Activated CD4-positive, alpha-beta memory T cell treated with anti-CD3 and anti-CD28 coated beads, Interleukin-2, amount 10 ng/mL, durations not matched to agents 7 days and 5 days (primary cell): ENCODE results near the gene ASB1. TPM values are rescaled to one million over a fixed set of nuclear protein-coding genes. Genes with fewer than 3 reads are reported as not detected.
"Not testable (repeated sequence)": the region's sequence is repeated elsewhere in the genome, so short reads cannot be mapped to it uniquely, and the experiment has no call there.

Experiments
- CTCF ChIA-PET: fragments of 350-600 bp; sonication (Branson Sonifier 250); formaldehyde crosslinking; loops from one replicate; lab custom pipeline; 2021; ENCODE audit warnings: antibody characterized with exemption, inconsistent platforms; lab: Charles Lee
- POLR2A ChIA-PET: fragments of 350-600 bp; sonication (Branson Sonifier 250); formaldehyde crosslinking; loops from one replicate; lab custom pipeline; 2021; ENCODE audit warnings: antibody characterized with exemption; lab: Charles Lee
- DNase-seq: peaks from one replicate; pipeline ENCODE4 v3.0.0-alpha.2; 2020
- H3K27ac Mint-ChIP-seq: one replicate; pipeline ENCODE4 v1.8.0; 2021; ENCODE audit warnings: mild to moderate bottlenecking, mixed read lengths
- H3K27me3 Mint-ChIP-seq: one replicate; pipeline ENCODE4 v1.8.0; 2021; ENCODE audit warnings: mixed read lengths
- H3K36me3 Mint-ChIP-seq: one replicate; pipeline ENCODE4 v1.8.0; 2021; ENCODE audit warnings: low read depth, mixed read lengths
- H3K4me1 Mint-ChIP-seq: one replicate; pipeline ENCODE4 v1.8.0; 2021; ENCODE audit warnings: mixed read lengths
- H3K4me3 Mint-ChIP-seq: one replicate; pipeline ENCODE4 v1.8.0; 2021; ENCODE audit warnings: mild to moderate bottlenecking, mixed read lengths
- H3K9me3 Mint-ChIP-seq: one replicate; pipeline ENCODE4 v1.8.0; 2021; ENCODE audit warnings: mixed read lengths
- total RNA-seq, 2 experiments: library from RNA; stranded (reverse); gene quantifications; one replicate each; pipeline ENCODE4 v1.2.3, GENCODE V29; 2021

Gene ASB1
- total RNA-seq, 2 experiments from 2014 or later, result 27.9 to 31.3 TPM

DNA sequence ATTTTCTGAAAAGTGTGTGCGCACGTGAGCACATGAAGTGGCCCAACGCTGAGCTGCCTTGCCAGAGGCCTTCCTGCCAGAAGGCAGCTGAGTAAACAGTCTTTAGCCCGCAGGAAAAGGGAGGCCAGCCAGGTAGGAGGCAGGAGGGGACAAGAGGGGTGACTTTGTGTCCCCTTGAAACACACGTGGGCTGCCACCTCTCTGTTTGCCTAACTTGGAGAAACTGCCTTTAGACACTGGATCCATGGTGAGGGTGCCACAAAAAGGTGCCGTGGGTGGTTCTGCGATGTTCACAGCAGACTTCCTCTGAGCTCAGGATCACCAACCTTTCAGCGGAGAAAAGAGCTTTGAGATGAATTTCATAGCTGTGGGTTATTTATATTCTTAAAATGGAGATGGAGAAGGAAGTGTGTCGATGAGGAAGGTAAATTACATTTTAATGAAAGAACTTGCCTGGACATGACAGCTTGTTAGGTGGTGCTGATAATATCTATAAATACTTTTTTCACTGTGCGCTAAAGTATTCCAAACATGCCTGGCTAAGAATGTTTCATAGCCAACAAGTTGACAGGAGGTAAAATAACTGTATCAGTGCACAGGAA is 36.6 kb upstream of the ASB1 start:
- ChIA-PET POLR2A (no interaction called here), CTCF (interaction anchor here (1.0 kb wide), 1 partner anchor 19 kb away, joined by 3 read pairs; no protein-coding TSS in a partner anchor)
- H3K27me3 Mint-ChIP-seq, result peaks cover 2% of the 10 kb centered on the region
- peaks cover 10% of the 10 kb centered on the region for H3K4me1 Mint-ChIP-seq
- H3K9me3 Mint-ChIP-seq, result no peaks in the 10 kb centered on the region
- DNase-seq, result no peak
- H3K4me3 Mint-ChIP-seq, result no peak overlapping the region
- no peaks in the 10 kb centered on the region for H3K36me3 Mint-ChIP-seq
- no peak overlapping the region for H3K27ac Mint-ChIP-seq

DNA sequence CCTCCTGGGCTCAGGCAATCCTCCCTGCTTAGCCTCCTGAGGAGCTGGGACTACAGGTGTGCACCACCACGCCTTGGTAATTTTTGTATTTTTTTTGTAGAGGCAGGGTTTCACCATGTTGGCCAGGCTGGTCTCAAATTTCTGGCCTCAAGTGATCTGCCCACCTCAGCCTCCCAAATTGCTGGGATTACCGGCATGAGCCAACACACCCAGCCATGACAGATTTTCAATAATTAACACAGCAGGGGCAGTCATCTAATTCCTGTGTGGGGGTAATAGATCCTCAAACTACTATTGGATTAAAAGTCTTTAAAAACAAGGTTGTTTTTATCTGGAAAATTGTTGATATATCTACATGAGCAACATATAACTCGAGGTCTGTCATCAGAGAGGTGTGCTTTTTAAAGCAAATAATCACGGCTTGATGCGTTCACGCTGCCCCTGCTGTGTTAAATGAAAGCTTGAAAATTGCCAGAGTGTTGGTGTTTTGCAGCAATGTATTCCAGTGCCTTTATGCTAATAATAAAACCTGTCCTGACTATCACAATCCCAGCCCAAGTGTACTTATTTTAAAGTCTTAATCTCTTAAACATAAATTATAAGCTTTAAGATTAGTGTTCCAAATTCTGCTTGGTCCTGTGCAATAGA is 35.6 kb upstream of the ASB1 start:
- DNase-seq, result no peak
- Mint-ChIP-seq H3K36me3 (no peaks in the 10 kb centered on the region), H3K27ac (no peak overlapping the region), H3K9me3 (no peaks in the 10 kb centered on the region), H3K27me3 (peaks cover 2% of the 10 kb centered on the region), H3K4me3 (no peak overlapping the region), H3K4me1 (peaks cover 15% of the 10 kb centered on the region)
- ChIA-PET POLR2A (interaction anchor here (0.9 kb wide), 1 partner anchor 24 kb away, joined by 3 read pairs; no protein-coding TSS in a partner anchor), CTCF (interaction anchor here (1.1 kb wide), 1 partner anchor 20 kb away, joined by 3 read pairs; no protein-coding TSS in a partner anchor)

DNA sequence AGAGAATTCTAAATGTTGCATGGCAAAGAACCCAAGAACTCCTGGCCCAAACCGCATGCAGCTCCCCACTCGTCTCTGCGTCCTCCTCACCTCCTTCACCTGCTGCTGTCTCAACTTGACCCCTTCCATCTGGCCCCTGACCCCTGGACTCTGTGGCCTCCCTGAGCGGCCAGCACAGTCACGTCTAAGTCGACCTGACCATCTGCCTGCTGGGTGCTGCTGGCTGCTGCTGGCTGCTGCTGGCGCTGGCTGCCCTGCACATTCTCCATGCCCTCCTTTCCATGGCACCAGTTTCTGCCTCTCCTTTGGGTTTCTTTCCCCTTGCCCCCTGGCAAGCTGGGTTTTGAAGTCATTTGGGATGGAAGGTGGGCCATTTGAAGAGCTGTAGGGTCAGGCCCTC is 30.1 kb upstream of the ASB1 start:
- ChIA-PET CTCF (interaction anchor here (0.6 kb wide), 1 partner anchor 65 kb away, joined by 3 read pairs; no protein-coding TSS in a partner anchor), POLR2A (no interaction called here)
- Mint-ChIP-seq H3K36me3 (no peaks in the 10 kb centered on the region), H3K9me3 (no peaks in the 10 kb centered on the region), H3K27me3 (peaks cover 2% of the 10 kb centered on the region), H3K27ac (no peak overlapping the region), H3K4me3 (no peak overlapping the region), H3K4me1 (peaks cover 4% of the 10 kb centered on the region)
- DNase-seq, result no peak

DNA sequence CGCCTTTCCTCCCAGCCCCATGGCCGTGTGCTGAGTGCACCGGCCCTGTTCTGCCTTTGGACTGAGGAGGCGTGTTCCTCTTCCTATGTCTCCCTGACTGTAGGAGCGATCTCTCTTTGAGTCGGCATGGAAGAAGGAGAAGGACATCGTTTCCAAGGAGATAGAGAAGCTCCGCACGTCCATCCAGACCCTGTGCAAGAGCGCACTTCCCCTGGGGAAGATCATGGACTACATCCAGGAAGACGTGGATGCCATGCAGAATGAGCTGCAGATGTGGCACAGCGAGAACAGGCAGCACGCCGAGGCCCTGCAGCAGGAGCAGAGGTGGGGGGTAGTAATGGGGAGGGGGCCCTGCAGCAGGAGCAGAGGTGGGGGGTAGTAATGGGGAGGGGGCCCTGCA is 29.4 kb upstream of the ASB1 start:
- Mint-ChIP-seq H3K27ac (no peak overlapping the region), H3K36me3 (no peaks in the 10 kb centered on the region), H3K4me1 (peaks cover 4% of the 10 kb centered on the region), H3K9me3 (no peaks in the 10 kb centered on the region), H3K27me3 (peaks cover 2% of the 10 kb centered on the region), H3K4me3 (no peak overlapping the region)
- no peak for DNase-seq
- ChIA-PET POLR2A (no interaction called here), CTCF (no interaction called here)

DNA sequence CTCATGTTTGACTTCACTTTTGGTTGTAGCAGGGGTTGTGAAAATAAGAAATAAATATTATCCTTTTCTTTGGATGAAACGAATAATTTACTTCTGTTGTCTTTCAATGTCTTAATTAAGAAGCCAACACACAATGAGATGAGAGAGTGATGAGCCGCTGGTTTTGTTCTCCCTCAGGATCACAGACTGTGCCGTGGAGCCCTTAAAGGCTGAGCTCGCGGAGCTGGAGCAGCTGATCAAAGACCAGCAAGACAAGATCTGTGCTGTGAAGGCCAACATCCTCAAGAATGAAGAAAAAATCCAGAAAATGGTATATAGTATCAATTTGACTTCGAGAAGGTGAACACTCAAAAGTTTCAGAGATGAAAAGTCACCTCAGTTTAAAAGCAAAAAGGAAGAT is 28.1 kb upstream of the ASB1 start:
- Mint-ChIP-seq H3K27ac (no peak overlapping the region), H3K4me1 (peaks cover 4% of the 10 kb centered on the region), H3K27me3 (peaks cover 2% of the 10 kb centered on the region), H3K36me3 (no peaks in the 10 kb centered on the region), H3K9me3 (no peaks in the 10 kb centered on the region), H3K4me3 (no peak overlapping the region)
- ChIA-PET CTCF (no interaction called here), POLR2A (no interaction called here)
- DNase-seq, result no peak

DNA sequence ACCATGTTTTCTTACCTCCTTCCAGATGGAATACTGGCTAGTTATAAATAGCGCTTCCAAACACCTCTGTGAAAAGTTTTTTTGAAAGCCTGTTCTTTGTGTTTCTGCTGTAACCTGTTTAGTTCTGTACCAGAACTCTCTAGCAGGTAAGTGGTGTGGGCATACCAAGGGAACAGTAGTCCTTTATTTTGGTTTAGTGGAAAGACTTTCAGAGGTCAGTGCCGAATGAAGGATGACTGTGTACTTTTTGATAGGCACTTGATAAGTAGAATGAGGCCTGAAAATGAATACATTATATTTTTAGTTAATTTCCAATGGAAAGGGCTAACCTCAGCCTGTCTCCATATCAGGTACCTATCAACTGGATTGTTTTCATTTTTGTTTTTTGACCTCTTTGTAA is 27.6 kb upstream of the ASB1 start:
- peaks cover 4% of the 10 kb centered on the region for H3K4me1 Mint-ChIP-seq
- no peak overlapping the region for H3K4me3 Mint-ChIP-seq
- POLR2A ChIA-PET, result no interaction called here
- H3K36me3 Mint-ChIP-seq, result no peaks in the 10 kb centered on the region
- H3K27ac Mint-ChIP-seq, result no peak overlapping the region
- H3K9me3 Mint-ChIP-seq, result no peaks in the 10 kb centered on the region
- CTCF ChIA-PET, result no interaction called here
- no peak for DNase-seq
- H3K27me3 Mint-ChIP-seq, result no peaks in the 10 kb centered on the region

DNA sequence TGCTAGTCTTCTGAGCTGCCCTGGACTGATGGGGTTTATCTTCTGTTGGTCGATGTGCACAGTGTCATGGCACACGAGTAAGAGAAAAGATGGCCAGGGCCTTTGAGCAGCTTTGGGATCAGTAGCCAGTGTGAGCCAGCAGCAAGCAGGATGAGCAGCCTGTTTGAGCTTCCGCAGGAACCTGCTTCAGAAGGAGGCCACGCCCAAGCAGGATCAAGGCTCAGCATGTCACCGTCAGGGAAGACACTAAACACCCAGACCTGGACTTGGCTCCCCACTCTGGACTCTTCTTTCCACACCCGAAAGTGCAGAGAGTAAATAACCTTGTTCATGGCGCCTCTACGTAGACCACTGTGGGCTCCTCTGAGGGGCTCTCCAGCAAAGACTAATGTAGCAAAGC is 25.2 kb upstream of the ASB1 start:
- H3K27me3 Mint-ChIP-seq, result no peaks in the 10 kb centered on the region
- no peak overlapping the region for H3K27ac Mint-ChIP-seq
- H3K36me3 Mint-ChIP-seq, result no peaks in the 10 kb centered on the region
- CTCF ChIA-PET, result no interaction called here
- H3K4me1 Mint-ChIP-seq, result peaks cover 7% of the 10 kb centered on the region
- no peak for DNase-seq
- POLR2A ChIA-PET, result no interaction called here
- H3K4me3 Mint-ChIP-seq, result no peak overlapping the region
- no peaks in the 10 kb centered on the region for H3K9me3 Mint-ChIP-seq

DNA sequence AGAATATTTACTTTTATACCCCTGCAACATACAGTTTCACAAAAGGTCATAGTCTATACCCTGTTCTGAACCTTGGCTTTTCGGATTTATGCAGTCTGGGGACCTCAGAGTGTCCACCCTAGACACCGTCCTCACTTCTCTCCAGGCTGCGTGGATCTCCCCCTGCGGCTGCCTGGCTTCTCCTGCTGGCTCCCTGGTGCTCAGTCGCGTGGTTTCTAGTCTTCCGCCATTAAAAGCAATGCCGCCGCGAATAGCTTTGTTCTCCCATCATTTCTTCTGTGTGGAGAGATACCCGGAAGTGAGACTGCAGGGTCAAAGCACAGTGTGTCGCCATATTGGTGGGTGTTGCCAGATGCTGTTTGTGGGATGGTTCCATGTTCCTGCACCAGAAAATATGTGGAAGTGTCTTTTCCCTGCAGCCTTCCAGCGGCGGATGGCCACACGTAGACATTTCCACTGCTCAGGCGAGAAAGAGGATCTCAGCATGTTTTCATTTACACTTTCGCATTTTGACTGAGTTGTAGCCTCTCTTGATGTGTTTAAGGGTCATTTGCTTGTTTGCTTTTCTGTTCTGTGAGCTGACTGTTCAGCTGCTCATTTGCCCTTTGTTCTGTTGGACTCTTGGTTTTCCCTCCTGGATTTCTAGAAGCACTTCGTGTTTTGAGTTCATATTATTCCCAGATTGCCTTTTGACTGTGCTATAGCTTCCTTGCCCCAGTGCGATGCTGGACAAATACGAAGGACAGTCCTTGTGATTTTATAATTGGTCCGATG is 22.9 kb upstream of the ASB1 start:
- Mint-ChIP-seq H3K4me3 (no peak overlapping the region), H3K36me3 (no peaks in the 10 kb centered on the region), H3K4me1 (peaks cover 7% of the 10 kb centered on the region), H3K27me3 (no peaks in the 10 kb centered on the region), H3K9me3 (no peaks in the 10 kb centered on the region), H3K27ac (no peak overlapping the region)
- no peak for DNase-seq
- CTCF ChIA-PET, result no interaction called here
- POLR2A ChIA-PET, result no interaction called here

DNA sequence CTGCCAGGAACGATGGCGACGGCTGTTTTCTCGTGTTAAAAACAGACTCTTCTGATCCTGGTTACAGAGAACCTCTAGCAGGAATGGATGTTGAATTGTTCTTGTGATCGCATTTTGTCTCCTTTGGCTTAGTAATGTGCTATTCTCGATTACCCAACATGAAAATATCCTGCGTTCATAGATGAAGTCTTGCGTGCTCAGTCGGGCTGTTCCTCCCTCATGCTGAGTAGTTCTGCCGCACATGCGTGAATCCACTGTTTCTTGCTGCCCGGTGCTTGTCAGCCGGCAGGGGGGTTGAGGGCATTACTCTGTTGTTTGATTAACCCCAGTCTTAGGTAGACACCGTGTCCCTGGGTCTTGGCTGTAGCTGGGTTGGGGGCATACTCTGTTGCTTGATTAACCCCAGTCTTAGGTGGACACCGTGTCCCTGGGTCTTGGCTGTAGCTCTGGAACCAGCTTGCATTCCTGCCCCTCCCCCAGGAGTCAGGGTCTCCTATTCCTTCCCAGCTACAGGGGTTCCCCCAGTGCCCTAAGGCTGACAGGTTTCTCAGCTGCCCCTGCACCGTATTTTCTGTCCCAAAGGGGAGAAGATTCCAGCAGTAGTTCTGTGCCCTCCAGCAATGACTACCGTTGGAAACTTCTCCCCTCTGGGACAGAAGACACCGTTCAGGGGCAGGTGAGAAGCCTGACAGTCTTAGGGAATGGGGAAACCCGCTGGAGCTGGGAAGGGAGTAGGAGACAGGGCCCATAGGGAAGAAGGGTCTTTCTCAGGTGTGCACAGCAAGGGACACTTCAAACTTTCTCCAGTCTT is 22.1 kb upstream of the ASB1 start:
- CTCF ChIA-PET, result no interaction called here
- Mint-ChIP-seq H3K27me3 (no peaks in the 10 kb centered on the region), H3K36me3 (no peaks in the 10 kb centered on the region), H3K4me1 (peaks cover 7% of the 10 kb centered on the region), H3K27ac (no peak overlapping the region), H3K4me3 (no peak overlapping the region), H3K9me3 (no peaks in the 10 kb centered on the region)
- POLR2A ChIA-PET, result no interaction called here
- no peak for DNase-seq

DNA sequence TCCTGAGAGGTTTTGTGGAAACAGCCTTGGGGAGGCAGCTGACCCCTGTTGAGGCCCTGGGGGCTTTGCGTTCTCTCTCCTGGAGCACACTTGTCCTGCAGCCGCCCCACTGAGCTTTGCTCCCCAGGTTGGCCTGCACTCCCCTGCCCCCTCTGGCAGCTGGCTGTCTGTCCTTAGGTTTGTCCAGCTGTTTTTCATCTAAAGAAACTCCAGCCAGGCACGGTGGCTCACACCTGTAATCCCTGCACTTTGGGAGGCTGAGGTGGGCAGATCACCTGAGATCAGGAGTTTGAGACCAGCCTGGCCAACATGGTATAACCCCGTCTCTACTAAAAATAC is 21.5 kb upstream of the ASB1 start:
- H3K27me3 Mint-ChIP-seq, H3K4me3 Mint-ChIP-seq, H3K27ac Mint-ChIP-seq, H3K9me3 Mint-ChIP-seq, POLR2A ChIA-PET, DNase-seq, CTCF ChIA-PET, H3K4me1 Mint-ChIP-seq, H3K36me3 Mint-ChIP-seq: not testable (repeated sequence)

DNA sequence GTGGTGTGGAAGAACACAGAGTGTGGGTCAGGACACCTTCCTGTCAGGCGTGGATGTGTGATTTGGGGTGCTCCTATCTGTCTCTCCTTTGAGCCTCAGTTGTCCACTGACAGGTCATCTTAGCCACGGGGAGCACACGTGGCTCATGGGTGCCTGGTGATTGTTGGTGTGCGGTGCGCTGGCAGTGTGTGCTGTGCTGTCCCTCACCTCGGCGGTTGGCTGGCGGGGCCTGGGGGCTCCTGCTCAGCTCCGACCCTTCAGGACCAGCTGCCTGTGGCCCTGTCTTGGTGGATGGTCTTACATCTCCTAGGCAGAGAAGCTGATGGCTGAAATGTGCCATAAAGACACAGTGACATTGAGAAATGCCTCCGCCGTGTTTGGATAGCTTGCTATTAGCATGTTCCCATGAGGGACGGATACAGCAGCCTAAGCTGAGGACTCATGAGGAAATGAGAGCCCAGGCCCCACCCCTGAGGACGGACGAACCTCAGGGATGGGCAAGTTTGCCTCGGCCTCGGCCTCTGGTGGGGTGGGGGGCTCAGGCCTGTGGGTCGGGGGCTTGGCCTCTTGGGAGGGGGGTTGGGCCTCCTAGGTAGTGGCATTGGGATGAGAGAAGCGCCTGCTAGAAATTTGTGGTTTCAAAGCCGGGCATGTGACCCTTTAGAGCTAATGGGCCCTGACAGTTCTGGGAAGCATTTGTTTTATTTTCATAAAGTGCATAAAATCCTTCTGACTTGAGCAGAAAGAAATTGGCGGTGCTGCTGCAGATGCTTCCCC is 20.3 kb upstream of the ASB1 start:
- Mint-ChIP-seq H3K27ac (no peak overlapping the region), H3K4me1 (peaks cover 7% of the 10 kb centered on the region), H3K27me3 (no peaks in the 10 kb centered on the region), H3K9me3 (no peaks in the 10 kb centered on the region), H3K4me3 (no peak overlapping the region), H3K36me3 (no peaks in the 10 kb centered on the region)
- CTCF ChIA-PET, result interaction anchor here (0.8 kb wide), 1 partner anchor 60 kb away, joined by 4 read pairs; no protein-coding TSS in a partner anchor
- no peak for DNase-seq
- POLR2A ChIA-PET, result no interaction called here

DNA sequence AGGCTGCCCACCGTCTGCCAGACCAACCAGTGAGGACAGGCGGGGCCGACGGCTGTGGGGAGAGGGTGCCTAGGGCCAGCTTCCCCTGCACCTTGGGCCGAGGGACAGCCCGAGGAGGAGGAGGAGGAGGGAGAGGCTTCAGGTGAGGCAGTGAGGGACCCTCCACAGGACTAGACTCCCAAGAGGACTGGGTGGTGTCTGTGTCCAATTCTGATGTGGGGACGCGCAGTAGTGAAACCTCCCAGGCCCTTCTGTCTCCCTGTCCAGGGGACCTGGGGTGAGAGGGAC is 19.8 kb upstream of the ASB1 start:
- Mint-ChIP-seq H3K27ac (no peak overlapping the region), H3K4me1 (peaks cover 7% of the 10 kb centered on the region), H3K4me3 (no peak overlapping the region), H3K27me3 (no peaks in the 10 kb centered on the region), H3K36me3 (no peaks in the 10 kb centered on the region), H3K9me3 (no peaks in the 10 kb centered on the region)
- DNase-seq, result no peak
- ChIA-PET POLR2A (no interaction called here), CTCF (no interaction called here)
